Immature natural killer cell (primary cell): ENCODE results near the gene MBL2. TPM values are rescaled to one million over a fixed set of nuclear protein-coding genes. Genes with fewer than 3 reads are reported as not detected.

Experiments
- DNase-seq, 3 donors: peaks; one replicate each; pipeline ENCODE4 v3.0.0; 2022; ENCODE audit warnings: mixed read lengths in 1 of 3
- H3K27ac Mint-ChIP-seq, 6 donors: one replicate each; pipeline ENCODE4 v1.8.0; 2020; ENCODE audit warnings: mixed read lengths in 6 of 6, mild to moderate bottlenecking in 5 of 6, inconsistent platforms in 4 of 6, moderate library complexity in 3 of 6
- H3K27me3 Mint-ChIP-seq, 3 donors: one replicate each; pipeline ENCODE4 v1.8.0; 2020 to 2021; ENCODE audit warnings: low read depth in 3 of 3, mild to moderate bottlenecking in 3 of 3, mixed read lengths in 3 of 3, moderate library complexity in 3 of 3, inconsistent platforms in 1 of 3
- H3K36me3 Mint-ChIP-seq, 3 donors: one replicate each; pipeline ENCODE4 v1.8.0; 2020; ENCODE audit warnings: mixed read lengths in 3 of 3, inconsistent platforms in 2 of 3, mild to moderate bottlenecking in 2 of 3
- H3K4me1 Mint-ChIP-seq, 2 donors: one replicate each; pipeline ENCODE4 v1.8.0; 2020; ENCODE audit warnings: inconsistent platforms in 2 of 2, mild to moderate bottlenecking in 2 of 2, mixed read lengths in 2 of 2, moderate library complexity in 1 of 2
- H3K4me3 Mint-ChIP-seq, 5 donors: one replicate each; pipeline ENCODE4 v1.8.0; 2020; ENCODE audit warnings: mild to moderate bottlenecking in 5 of 5, mixed read lengths in 5 of 5, inconsistent platforms in 3 of 5, moderate library complexity in 3 of 5
- H3K9me3 Mint-ChIP-seq, 6 donors: one replicate each; pipeline ENCODE4 v1.8.0; 2020; ENCODE audit warnings: mild to moderate bottlenecking in 6 of 6, mixed read lengths in 6 of 6, inconsistent platforms in 4 of 6, moderate library complexity in 3 of 6
- polyA plus RNA-seq, 3 donors: library from polyadenylated mRNA; unstranded; fragments of 300-500 nt; fragmentation: Illumina TruSeq; gene quantifications; one replicate each; pipeline ENCODE4 v1.2.3, GENCODE V29; 2021

Gene MBL2
- polyA plus RNA-seq: not detected

- no peaks in the 10 kb centered on the region for H3K4me1 Mint-ChIP-seq
- no peak within 1 kb of the TSS for H3K27ac Mint-ChIP-seq
- peaks cover 0 to 16% (median 0%) of the 10 kb centered on the region in 6 donors for H3K9me3 Mint-ChIP-seq
- no peak within 1 kb of the TSS for H3K4me3 Mint-ChIP-seq
- DNase-seq: no peak
- peaks cover 0 to 2% (median 0%) of the 10 kb centered on the region in 3 donors for H3K27me3 Mint-ChIP-seq
- no peaks in the 10 kb centered on the region for H3K36me3 Mint-ChIP-seq
These were observed at the start of gene MBL2 for GRCh38 chr10:52772623-52773022. TSS of gene MBL2 (minus strand) at chr10:52772784. CDS start at chr10:52771635, 1,149 bp downstream.

DNA sequence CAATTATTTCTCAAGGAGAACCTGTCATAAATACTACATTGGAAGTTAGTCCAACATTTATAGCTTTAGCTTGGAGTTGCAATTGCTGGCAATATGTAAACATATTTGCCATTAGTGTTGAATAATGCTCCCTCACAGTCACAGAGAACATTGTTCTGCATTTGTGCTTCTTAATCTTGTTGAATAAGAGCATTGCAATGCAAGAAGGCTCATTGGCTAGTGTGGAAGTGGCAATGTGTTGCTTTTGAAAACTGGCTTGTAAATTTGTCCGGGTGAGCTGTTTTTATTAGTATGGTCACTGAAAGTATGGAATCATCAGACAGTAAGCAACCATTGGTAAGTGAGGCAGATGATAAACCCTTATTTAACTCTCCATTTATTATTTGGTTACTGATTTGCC, 47.7 kb upstream of the MBL2 start:
- H3K27ac Mint-ChIP-seq: no peak overlapping the region
- no peaks in the 10 kb centered on the region for H3K36me3 Mint-ChIP-seq
- H3K4me3 Mint-ChIP-seq: no peak overlapping the region
- no peak for DNase-seq
- no peaks in the 10 kb centered on the region for H3K4me1 Mint-ChIP-seq
- H3K9me3 Mint-ChIP-seq: peaks cover 0 to 14% (median under 1%) of the 10 kb centered on the region in 6 donors
- no peaks in the 10 kb centered on the region for H3K27me3 Mint-ChIP-seq

DNA sequence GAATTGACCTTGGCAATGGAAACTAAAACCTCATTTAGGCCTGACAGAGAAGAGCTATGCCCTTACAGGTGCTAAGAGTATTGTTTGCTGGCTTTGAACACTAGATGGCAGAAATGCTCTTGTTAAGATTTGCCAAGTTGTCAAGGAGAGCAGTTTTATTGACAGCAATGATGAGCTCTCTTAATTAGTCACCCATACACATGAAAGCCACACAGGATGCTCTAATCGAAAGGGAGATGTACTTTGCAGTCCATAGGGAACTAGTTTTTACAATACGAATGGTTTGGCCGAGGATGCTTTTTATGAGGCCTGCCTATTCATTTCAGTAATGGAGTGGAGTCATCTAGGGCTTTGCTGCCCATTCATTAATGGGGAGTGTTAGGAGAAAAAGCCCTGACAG, 45.4 kb upstream of the MBL2 start:
- H3K4me1 Mint-ChIP-seq: no peaks in the 10 kb centered on the region
- no peaks in the 10 kb centered on the region for H3K36me3 Mint-ChIP-seq
- H3K9me3 Mint-ChIP-seq: peaks cover 1 to 14% (median 3%) of the 10 kb centered on the region in 6 donors
- no peak for DNase-seq
- no peak overlapping the region for H3K4me3 Mint-ChIP-seq
- H3K27ac Mint-ChIP-seq: no peak overlapping the region
- no peaks in the 10 kb centered on the region for H3K27me3 Mint-ChIP-seq

- no peaks in the 10 kb centered on the region for H3K36me3 Mint-ChIP-seq
- peaks cover 0 to 5% (median 2%) of the 10 kb centered on the region in 6 donors for H3K9me3 Mint-ChIP-seq
- no peak for DNase-seq
- no peaks in the 10 kb centered on the region for H3K4me1 Mint-ChIP-seq
- H3K27ac Mint-ChIP-seq: no peak overlapping the region
- no peaks in the 10 kb centered on the region for H3K27me3 Mint-ChIP-seq
- no peak overlapping the region for H3K4me3 Mint-ChIP-seq
These were observed 41.9 kb upstream of the MBL2 start for GRCh38 chr10:52814506-52814905.

GRCh38 chr10:52811776-52812175, 39.2 kb upstream of the MBL2 start:
- H3K36me3 Mint-ChIP-seq: no peaks in the 10 kb centered on the region
- H3K27me3 Mint-ChIP-seq: no peaks in the 10 kb centered on the region

GRCh38 chr10:52810761-52811160, 38.2 kb upstream of the MBL2 start:
- H3K27ac Mint-ChIP-seq: no peak overlapping the region

More at GRCh38 chr10:52811776-52812175, 39.2 kb upstream of the MBL2 start:
- H3K4me1 Mint-ChIP-seq: no peaks in the 10 kb centered on the region
- DNase-seq: no peak
- H3K9me3 Mint-ChIP-seq: peaks cover 0 to 8% (median 2%) of the 10 kb centered on the region in 6 donors
- H3K4me3 Mint-ChIP-seq: no peak overlapping the region
- no peak overlapping the region for H3K27ac Mint-ChIP-seq

DNA sequence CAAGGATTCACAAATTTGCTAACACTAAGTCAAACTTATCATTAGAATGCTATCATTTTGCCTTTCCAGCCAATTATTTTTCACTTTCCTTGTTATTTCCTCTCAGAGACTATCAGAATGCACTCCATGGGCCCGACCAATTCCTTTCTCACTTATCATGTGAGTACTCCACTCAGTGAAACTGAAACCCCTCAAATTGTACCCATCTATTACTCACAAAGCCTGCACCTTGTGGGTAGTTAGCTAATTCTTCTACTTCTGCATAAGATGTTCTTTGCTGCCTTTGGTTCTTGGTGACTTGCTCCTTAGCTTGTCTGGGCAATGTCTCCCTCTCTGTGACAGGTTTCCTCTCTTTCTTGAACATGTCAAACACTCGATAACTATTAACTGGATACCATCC, 35.2 kb upstream of the MBL2 start:
- DNase-seq: no peak
- Mint-ChIP-seq H3K4me3 (no peak overlapping the region), H3K4me1 (no peaks in the 10 kb centered on the region), H3K27ac (no peak overlapping the region), H3K9me3 (peaks cover 0 to 8% (median 0%) of the 10 kb centered on the region in 6 donors), H3K36me3 (no peaks in the 10 kb centered on the region), H3K27me3 (no peaks in the 10 kb centered on the region)

More at GRCh38 chr10:52810761-52811160, 38.2 kb upstream of the MBL2 start:
- Mint-ChIP-seq H3K36me3 (no peaks in the 10 kb centered on the region), H3K4me3 (no peak overlapping the region), H3K9me3 (peaks cover 0 to 13% (median 3%) of the 10 kb centered on the region in 6 donors), H3K4me1 (no peaks in the 10 kb centered on the region), H3K27me3 (no peaks in the 10 kb centered on the region)
- no peak for DNase-seq

DNA sequence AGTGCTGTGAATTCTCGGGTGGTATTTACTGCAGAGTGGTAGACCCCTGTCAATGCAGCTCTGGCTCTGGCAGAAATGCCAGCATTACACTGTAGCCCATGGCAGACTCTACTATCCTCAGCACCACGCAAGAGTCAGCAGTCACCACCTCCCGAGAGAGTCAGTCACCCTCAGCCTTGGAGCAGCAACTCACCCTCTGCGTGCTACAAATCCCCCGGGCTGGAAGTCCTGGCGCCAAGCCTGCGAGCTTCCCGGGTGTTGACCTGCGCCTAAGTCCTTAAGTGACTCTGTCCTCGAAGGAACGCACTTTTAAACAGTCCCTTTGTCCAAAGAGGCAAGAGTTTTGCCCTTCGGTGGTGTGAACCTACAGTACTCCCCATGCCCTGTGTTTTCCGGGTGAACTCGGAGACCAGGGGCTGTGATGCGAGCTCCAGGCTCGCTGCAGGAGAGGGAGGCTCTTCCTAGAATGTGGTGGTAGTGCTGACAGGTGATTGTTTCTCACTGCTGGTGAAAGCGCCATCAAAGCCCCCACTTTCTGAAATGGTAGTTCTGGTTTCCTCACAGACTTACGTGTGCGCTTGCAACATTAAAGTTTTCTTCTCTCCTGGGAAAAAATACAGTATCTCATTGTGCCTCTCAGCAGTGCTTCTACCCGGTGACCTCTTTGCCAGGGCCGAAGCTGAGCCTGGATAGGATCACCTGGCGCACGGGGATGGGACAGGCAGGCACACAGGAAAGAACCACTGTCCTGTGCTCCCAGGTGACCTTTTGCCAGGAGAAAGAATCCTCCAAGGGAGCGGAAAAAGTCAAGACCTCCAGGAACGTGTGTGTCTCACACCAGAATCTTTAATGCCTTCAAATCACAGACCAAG, 33.1 kb upstream of the MBL2 start:
- Mint-ChIP-seq H3K27me3 (no peaks in the 10 kb centered on the region), H3K4me1 (no peaks in the 10 kb centered on the region), H3K9me3 (peaks cover 0 to 14% (median 3%) of the 10 kb centered on the region in 6 donors), H3K27ac (no peak overlapping the region), H3K36me3 (no peaks in the 10 kb centered on the region), H3K4me3 (no peak overlapping the region)
- DNase-seq: no peak

- Mint-ChIP-seq H3K4me3 (no peak overlapping the region), H3K27me3 (peaks cover 0 to 1% (median 0%) of the 10 kb centered on the region in 3 donors), H3K36me3 (no peaks in the 10 kb centered on the region), H3K27ac (no peak overlapping the region), H3K9me3 (peaks cover 2 to 28% (median 7%) of the 10 kb centered on the region in 6 donors), H3K4me1 (no peaks in the 10 kb centered on the region)
- DNase-seq: no peak
These were observed 29.4 kb upstream of the MBL2 start for GRCh38 chr10:52801947-52802346.

DNA sequence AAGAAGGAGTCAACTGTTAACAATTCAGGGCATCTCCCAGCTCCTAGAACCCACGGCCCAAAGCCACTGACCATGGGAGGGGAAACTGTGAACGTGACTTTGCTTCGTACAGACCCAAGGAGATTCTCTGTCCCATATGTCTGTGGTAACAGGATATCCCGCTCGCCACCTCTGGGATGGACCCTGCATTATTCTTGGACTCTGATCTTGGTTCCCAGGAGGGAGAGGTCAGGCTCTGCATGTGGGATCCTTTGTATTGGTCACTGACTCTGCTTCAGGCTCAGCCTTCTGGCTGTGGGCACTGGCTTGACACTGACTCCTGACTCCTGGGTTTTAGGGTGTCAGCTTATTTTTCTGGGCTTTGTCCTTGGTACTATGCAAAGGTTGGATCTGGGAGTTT, 13.5 kb upstream of the MBL2 start:
- Mint-ChIP-seq H3K36me3 (no peaks in the 10 kb centered on the region), H3K27me3 (peaks cover 0 to 1% (median 1%) of the 10 kb centered on the region in 3 donors), H3K4me1 (no peaks in the 10 kb centered on the region), H3K9me3 (peaks cover 0 to 5% (median under 1%) of the 10 kb centered on the region in 6 donors), H3K4me3 (no peak overlapping the region), H3K27ac (no peak overlapping the region)
- no peak for DNase-seq

GRCh38 chr10:52785418-52785817, 12.8 kb upstream of the MBL2 start:
- Mint-ChIP-seq H3K4me3 (no peak overlapping the region), H3K9me3 (peaks cover 0 to 5% (median under 1%) of the 10 kb centered on the region in 6 donors), H3K36me3 (no peaks in the 10 kb centered on the region), H3K4me1 (no peaks in the 10 kb centered on the region), H3K27me3 (peaks cover 0 to 1% (median 1%) of the 10 kb centered on the region in 3 donors), H3K27ac (no peak overlapping the region)
- DNase-seq: no peak

- H3K27me3 Mint-ChIP-seq: peaks cover 0 to 1% (median 0%) of the 10 kb centered on the region in 3 donors
- H3K27ac Mint-ChIP-seq: no peak overlapping the region
These were observed 11.1 kb upstream of the MBL2 start for GRCh38 chr10:52783726-52784125.

GRCh38 chr10:52782554-52782953, 10.0 kb upstream of the MBL2 start:
- Mint-ChIP-seq H3K36me3 (no peaks in the 10 kb centered on the region), H3K27me3 (peaks cover 0 to 1% (median 0%) of the 10 kb centered on the region in 3 donors), H3K27ac (no peak overlapping the region), H3K4me3 (no peak overlapping the region), H3K4me1 (no peaks in the 10 kb centered on the region), H3K9me3 (peaks cover 0 to 2% (median 0%) of the 10 kb centered on the region in 6 donors)
- no peak for DNase-seq

More at GRCh38 chr10:52783726-52784125, 11.1 kb upstream of the MBL2 start:
- Mint-ChIP-seq H3K4me3 (no peak overlapping the region), H3K36me3 (no peaks in the 10 kb centered on the region), H3K9me3 (peaks cover 0 to 4% (median under 1%) of the 10 kb centered on the region in 6 donors), H3K4me1 (no peaks in the 10 kb centered on the region)
- DNase-seq: no peak

DNA sequence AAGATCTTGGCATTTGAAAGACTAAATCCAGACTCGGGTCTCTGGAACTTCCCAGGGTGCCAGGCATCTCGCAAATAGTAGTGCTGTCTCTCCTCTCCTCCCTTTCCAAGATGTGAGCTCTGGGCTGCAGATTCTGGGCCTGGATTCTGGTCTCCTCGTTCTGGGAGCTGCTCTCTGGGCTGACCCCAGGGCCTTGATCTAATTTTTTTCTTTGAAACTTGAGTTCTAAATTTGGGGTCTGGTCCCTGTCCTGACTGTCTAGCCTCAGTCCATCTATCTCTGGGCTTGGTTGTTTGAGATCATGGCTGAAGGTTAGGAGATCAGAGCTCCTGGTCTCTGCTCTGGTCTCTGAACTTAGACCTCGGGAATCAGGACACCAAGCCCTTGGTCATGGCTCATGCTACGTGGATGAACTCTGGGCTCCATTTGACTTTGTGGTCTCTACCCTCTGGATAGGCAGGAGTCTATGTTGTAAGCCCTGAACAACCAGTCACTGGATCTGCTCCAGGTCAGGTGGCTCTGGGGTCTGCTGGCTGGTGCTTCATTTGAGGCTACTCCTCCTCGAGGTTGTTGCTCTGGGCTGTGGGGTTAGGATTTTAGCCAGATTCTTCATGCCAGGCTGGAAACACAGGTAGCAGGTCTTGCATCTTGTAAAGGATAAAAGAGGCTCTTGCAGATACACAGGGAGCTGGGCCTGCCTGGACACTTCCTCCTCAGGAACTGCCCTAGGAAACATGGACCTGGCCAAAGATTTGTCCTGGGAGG, 8.0 kb upstream of the MBL2 start:
- Mint-ChIP-seq H3K4me3 (no peak overlapping the region), H3K4me1 (no peaks in the 10 kb centered on the region), H3K36me3 (no peaks in the 10 kb centered on the region), H3K27ac (no peak overlapping the region), H3K27me3 (peaks cover 0 to 1% (median 0%) of the 10 kb centered on the region in 3 donors), H3K9me3 (peaks cover 0 to 7% (median under 1%) of the 10 kb centered on the region in 6 donors)
- DNase-seq: no peak
